Stimulated activated naive CD8-positive, alpha-beta T cell treated with anti-CD3 and anti-CD28 coated beads, Interleukin-15, amount 100 ng/mL, for 72 hours (primary cell): Measurements from ENCODE around the gene SEMA3B.
A peak's percentile ranks its signal among the peaks of the same experiment; 100 is the strongest.

Experiments used
- ATAC-seq: fragments of 150-1000 bp; cut with Tn5 transposase; 2 replicates; pipeline ENCODE4 v1.10.0; 2021; ENCODE audit warnings: mild to moderate bottlenecking, moderate library complexity
- DNase-seq, 2 donors: peaks; one replicate each; pipeline ENCODE4 v3.0.0; 2021 to 2022
- H3K27ac Mint-ChIP-seq, 2 donors: one replicate each; pipeline ENCODE4 v1.8.0; 2022; ENCODE audit warnings: mild to moderate bottlenecking in 2 of 2, mixed read lengths in 2 of 2, moderate library complexity in 2 of 2
- H3K27me3 Mint-ChIP-seq: one replicate; pipeline ENCODE4 v1.8.0; 2022; ENCODE audit warnings: mixed read lengths
- H3K4me1 Mint-ChIP-seq: one replicate; pipeline ENCODE4 v1.8.0; 2022; ENCODE audit warnings: mild to moderate bottlenecking, mixed read lengths
- H3K4me3 Mint-ChIP-seq, 2 donors: one replicate each; pipeline ENCODE4 v1.8.0; 2022; ENCODE audit warnings: mild to moderate bottlenecking in 2 of 2, mixed read lengths in 2 of 2, moderate library complexity in 1 of 2
- H3K9me3 Mint-ChIP-seq, 2 donors: one replicate each; pipeline ENCODE4 v1.8.0; 2022; ENCODE audit warnings: mixed read lengths in 2 of 2

SEMA3B gene

GRCh38 chr3:50286322-50287227, 17.6 kb downstream of the SEMA3B start:
- Mint-ChIP-seq H3K4me1 (peaks cover 37% of the 10 kb centered on the region), H3K4me3 (no peak overlapping the region), H3K27ac (no peak overlapping the region), H3K9me3 (no peaks in the 10 kb centered on the region), H3K27me3 (no peaks in the 10 kb centered on the region)
- ATAC-seq (peak; percentile 27), DNase-seq (no peak)

DNA sequence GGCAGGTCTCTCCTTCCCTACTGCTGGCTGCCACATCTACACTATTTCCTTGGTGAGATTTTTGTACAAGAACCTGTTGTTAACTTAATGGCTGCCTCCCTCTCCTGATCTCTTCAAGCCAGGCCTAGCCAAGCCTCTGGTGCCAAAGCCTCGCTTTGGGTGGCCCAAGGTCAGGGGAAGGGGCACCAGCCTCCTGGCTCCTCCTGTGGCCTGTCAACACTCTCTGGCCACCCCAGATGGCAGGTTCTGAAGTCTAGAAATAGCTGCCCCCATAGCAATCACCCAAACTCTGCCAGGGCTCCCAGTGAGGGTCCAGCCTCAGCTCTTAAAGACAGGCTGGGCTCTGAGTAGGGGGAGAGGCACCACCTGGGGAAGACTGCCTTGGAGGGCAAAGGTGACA, 18.3 kb downstream of the SEMA3B start:
- no peak overlapping the region for H3K4me3 Mint-ChIP-seq

DNA sequence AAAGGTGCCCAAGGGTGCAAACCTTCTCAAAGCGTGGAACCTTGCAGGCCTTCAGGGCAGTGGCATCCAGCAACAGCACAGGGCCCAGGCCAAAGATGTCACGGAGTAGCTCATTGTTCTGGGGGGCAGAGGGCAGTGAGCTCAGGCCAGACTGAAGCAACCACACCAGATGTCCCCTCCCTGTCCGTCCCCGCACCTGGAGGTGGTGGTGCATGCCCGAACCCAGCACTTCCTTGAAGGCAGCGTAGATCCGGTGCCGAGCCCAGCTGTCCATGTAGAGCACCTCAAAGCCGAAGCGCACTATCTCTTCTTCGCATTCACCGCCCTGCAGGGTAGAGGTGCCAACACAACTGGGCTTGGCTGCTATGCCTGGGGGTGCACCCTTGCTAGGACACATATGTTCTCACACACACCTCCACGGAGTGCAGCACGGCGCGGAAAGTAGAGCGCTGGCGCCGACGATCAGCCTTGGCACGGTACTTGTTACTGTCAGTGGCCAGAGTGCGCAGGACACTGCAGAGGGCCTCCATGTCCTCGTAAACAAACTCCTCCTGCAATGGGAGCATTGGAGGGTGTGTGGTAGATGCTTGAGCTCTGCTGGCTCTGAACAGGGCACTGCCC, 19.6 kb downstream of the SEMA3B start:
- DNase-seq (no peak), ATAC-seq (no peak)
- H3K9me3 Mint-ChIP-seq, result no peaks in the 10 kb centered on the region
- H3K27ac Mint-ChIP-seq, result no peak overlapping the region
- peaks cover 49% of the 10 kb centered on the region for H3K4me1 Mint-ChIP-seq
- H3K4me3 Mint-ChIP-seq, result no peak overlapping the region
- H3K27me3 Mint-ChIP-seq, result no peaks in the 10 kb centered on the region

More for the DNA sequence above, 18.3 kb downstream of the SEMA3B start:
- ATAC-seq (no peak), DNase-seq (no peak)
- H3K27me3 Mint-ChIP-seq, result no peaks in the 10 kb centered on the region
- H3K4me1 Mint-ChIP-seq, result peaks cover 37% of the 10 kb centered on the region
- H3K27ac Mint-ChIP-seq, result peak overlapping the region in 1 of 2 donors; percentile 91
- no peaks in the 10 kb centered on the region for H3K9me3 Mint-ChIP-seq

- H3K9me3 Mint-ChIP-seq, result no peaks in the 10 kb centered on the region
- H3K4me1 Mint-ChIP-seq, result peaks cover 49% of the 10 kb centered on the region
- DNase-seq (no peak), ATAC-seq (no peak)
- no peaks in the 10 kb centered on the region for H3K27me3 Mint-ChIP-seq
- no peak overlapping the region for H3K4me3 Mint-ChIP-seq
- no peak overlapping the region for H3K27ac Mint-ChIP-seq
These were observed 20.2 kb downstream of the SEMA3B start for GRCh38 chr3:50289130-50289529.

- no peak overlapping the region for H3K27ac Mint-ChIP-seq
- H3K9me3 Mint-ChIP-seq, result no peaks in the 10 kb centered on the region
- ATAC-seq (no peak), DNase-seq (no peak)
- H3K4me1 Mint-ChIP-seq, result peaks cover 49% of the 10 kb centered on the region
- H3K27me3 Mint-ChIP-seq, result no peaks in the 10 kb centered on the region
- H3K4me3 Mint-ChIP-seq, result peak overlapping the region in 1 of 2 donors; percentile 95
These were observed 21.3 kb downstream of the SEMA3B start for GRCh38 chr3:50290161-50290641.

GRCh38 chr3:50292159-50293078, 23.5 kb downstream of the SEMA3B start, which contains the start of gene IFRD2:
Gene IFRD2 (minus strand): TSS chr3:50292429. CDS start chr3:50292274, 155 bp downstream.
- H3K4me1 Mint-ChIP-seq, result peaks cover 57% of the 10 kb centered on the region
- no peaks in the 10 kb centered on the region for H3K27me3 Mint-ChIP-seq
- peak within 1 kb of the TSS; percentile 95 to 99 for H3K4me3 Mint-ChIP-seq
- H3K9me3 Mint-ChIP-seq, result no peaks in the 10 kb centered on the region
- ATAC-seq, result peak; percentile 98
- peak within 1 kb of the TSS; percentile 98 for H3K27ac Mint-ChIP-seq
- DNase-seq, result peak; percentile 94 to 97

GRCh38 chr3:50293079-50293801, 24.3 kb downstream of the SEMA3B start:
- no peaks in the 10 kb centered on the region for H3K9me3 Mint-ChIP-seq
- peak overlapping the region; percentile 95 to 99 for H3K4me3 Mint-ChIP-seq
- peak overlapping the region; percentile 98 for H3K27ac Mint-ChIP-seq
- DNase-seq (no peak), ATAC-seq (no peak)
- H3K4me1 Mint-ChIP-seq, result peaks cover 64% of the 10 kb centered on the region
- H3K27me3 Mint-ChIP-seq, result no peaks in the 10 kb centered on the region

DNA sequence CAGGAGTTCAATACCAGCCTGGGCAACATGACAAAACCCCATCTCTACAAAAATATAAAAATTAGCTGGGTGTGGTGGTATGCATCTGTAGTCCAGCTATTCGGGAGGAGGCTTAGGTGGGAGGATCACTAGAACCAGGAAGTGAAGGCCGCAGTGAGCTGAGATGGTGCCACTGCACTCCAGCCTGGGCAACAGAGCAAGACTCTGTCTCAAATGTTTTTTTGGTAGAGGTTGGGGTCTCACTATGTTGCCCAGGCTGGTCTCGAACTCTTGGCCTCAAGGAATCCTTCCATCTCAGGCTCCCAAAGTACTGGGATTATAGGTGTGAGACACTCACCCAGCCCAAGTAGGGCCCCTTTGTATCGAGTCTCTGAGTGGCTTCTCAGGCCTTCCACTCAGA, 25.1 kb downstream of the SEMA3B start:
- Mint-ChIP-seq H3K4me1 (peaks cover 60% of the 10 kb centered on the region), H3K4me3 (no peak overlapping the region), H3K27ac (no peak overlapping the region), H3K9me3 (no peaks in the 10 kb centered on the region), H3K27me3 (no peaks in the 10 kb centered on the region)
- DNase-seq (no peak), ATAC-seq (no peak)

- Mint-ChIP-seq H3K9me3 (no peaks in the 10 kb centered on the region), H3K27me3 (no peaks in the 10 kb centered on the region), H3K4me1 (peaks cover 55% of the 10 kb centered on the region), H3K4me3 (no peak overlapping the region), H3K27ac (no peak overlapping the region)
- ATAC-seq (no peak), DNase-seq (no peak)
These were observed 25.8 kb downstream of the SEMA3B start for GRCh38 chr3:50294492-50295403.

- Mint-ChIP-seq H3K27me3 (no peaks in the 10 kb centered on the region), H3K4me3 (no peak overlapping the region), H3K4me1 (peaks cover 55% of the 10 kb centered on the region), H3K9me3 (no peaks in the 10 kb centered on the region), H3K27ac (peak overlapping the region in 1 of 2 donors; percentile 84)
- ATAC-seq (no peak), DNase-seq (no peak)
These were observed 26.8 kb downstream of the SEMA3B start for GRCh38 chr3:50295553-50296431.

DNA sequence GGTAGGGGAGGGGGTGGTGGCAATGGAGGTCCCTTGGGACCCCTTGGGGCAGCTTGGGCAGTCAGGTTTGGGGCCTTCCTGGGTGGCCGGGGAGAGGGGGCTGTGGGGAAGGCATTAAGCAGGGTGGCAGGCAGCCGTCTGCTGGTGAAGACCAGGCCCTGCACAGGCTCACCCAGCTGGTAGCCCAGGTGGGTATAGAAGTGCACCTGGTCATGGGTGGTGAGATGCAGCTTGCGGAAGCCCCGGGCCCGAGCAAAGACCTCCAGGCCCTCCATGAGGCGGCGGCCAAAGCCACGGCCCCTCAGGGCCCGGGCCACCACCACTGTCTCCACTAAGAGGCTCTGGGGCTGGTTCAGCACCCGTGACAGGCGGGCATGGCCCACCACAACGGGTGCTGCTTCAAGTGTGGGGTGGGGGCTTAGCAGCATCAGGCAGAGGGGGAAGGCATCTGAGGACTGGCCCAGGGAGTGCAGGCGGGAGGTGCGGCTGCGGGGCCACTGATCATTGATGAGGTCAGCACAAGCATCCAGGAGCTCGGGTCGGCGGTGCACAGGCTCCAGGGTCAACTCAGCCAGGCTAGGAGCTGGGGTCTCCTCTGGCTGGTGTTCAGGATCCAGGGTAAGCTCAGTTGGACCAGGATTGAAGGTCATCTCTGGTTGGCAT, 27.9 kb downstream of the SEMA3B start:
- Mint-ChIP-seq H3K27ac (peak overlapping the region in 1 of 2 donors; percentile 50), H3K4me3 (no peak overlapping the region)
- no peak for DNase-seq

GRCh38 chr3:50297384-50297775, 28.4 kb downstream of the SEMA3B start:
- H3K9me3 Mint-ChIP-seq, result no peaks in the 10 kb centered on the region
- DNase-seq (no peak), ATAC-seq (no peak)
- no peaks in the 10 kb centered on the region for H3K27me3 Mint-ChIP-seq
- H3K4me3 Mint-ChIP-seq, result no peak overlapping the region
- H3K4me1 Mint-ChIP-seq, result peaks cover 47% of the 10 kb centered on the region
- H3K27ac Mint-ChIP-seq, result no peak overlapping the region

More for the DNA sequence above, 27.9 kb downstream of the SEMA3B start:
- peaks cover 48% of the 10 kb centered on the region for H3K4me1 Mint-ChIP-seq
- no peak for ATAC-seq
- no peaks in the 10 kb centered on the region for H3K9me3 Mint-ChIP-seq
- no peaks in the 10 kb centered on the region for H3K27me3 Mint-ChIP-seq
